ENCODE measurements around the gene UCK2. TPM values are rescaled to one million over a fixed set of nuclear protein-coding genes. Genes with fewer than 3 reads are reported as not detected.

The UCK2 gene
- total RNA-seq, 1 experiment from 2014 or later = 77.9 TPM

DNA sequence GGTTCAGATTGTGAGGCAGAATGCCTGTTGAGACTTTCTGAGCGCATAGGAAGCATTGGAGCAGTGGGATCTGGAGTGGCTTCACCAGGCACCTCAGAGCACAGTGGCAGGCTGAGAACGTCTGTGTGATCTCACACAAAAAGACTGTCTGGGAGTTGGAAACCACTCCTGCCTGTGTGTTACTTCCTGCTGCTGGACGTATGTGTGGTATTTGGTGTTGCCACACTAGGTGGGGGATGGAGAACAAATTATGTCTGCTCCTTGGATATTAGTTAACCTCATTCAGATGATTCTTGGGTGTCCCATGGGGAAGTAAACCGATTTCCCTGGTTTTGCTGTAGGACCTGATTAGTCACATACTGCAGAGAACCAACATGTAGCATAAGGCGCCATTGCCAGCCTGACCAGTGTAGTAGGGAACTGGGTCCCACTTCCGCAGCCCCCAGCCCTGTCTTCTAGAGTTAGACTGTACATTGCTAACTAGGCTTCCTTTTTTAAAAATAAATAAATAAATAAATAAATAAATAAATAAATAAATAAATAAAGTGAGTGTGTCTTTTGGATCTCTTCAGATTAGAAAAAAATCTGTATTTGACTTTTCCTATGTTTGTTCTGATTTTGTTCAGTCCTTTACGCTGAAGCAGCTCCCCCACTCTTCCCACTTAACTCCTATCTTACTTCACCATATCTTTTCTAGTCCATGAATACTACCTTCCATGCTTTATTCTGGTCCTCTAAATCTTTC is 26.9 kb downstream of the UCK2 start:
- H3K18ac ChIP-seq (ENCODE audit: insufficient read length, low read depth, low read length) = no peak overlapping the region
- TF ChIP-seq, protein P1, sequence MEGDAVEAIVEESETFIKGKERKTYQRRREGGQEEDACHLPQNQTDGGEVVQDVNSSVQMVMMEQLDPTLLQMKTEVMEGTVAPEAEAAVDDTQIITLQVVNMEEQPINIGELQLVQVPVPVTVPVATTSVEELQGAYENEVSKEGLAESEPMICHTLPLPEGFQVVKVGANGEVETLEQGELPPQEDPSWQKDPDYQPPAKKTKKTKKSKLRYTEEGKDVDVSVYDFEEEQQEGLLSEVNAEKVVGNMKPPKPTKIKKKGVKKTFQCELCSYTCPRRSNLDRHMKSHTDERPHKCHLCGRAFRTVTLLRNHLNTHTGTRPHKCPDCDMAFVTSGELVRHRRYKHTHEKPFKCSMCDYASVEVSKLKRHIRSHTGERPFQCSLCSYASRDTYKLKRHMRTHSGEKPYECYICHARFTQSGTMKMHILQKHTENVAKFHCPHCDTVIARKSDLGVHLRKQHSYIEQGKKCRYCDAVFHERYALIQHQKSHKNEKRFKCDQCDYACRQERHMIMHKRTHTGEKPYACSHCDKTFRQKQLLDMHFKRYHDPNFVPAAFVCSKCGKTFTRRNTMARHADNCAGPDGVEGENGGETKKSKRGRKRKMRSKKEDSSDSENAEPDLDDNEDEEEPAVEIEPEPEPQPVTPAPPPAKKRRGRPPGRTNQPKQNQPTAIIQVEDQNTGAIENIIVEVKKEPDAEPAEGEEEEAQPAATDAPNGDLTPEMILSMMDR (conservative IDR thresholded peaks at IDR 0.05) = no peak
- no peak overlapping the region for H4K8ac ChIP-seq (replicated peaks; ENCODE audit: insufficient read length, low read depth, low read length)
- H3K14ac ChIP-seq (ENCODE audit: insufficient read depth, low read length) = no peak overlapping the region
- H3K23ac ChIP-seq (ENCODE audit: insufficient read length, low read depth, low read length) = no peak overlapping the region
- no CpG with 5 or more reads among the region's 7 CpGs for WGBS (ENCODE audit: extremely low coverage, insufficient read length, low lambda C conversion rate)
- peaks cover under 1 to 4% (median 3%) of the 10 kb centered on the region in 3 experiments; a peak in 5 of 7 replicates for H3K36me3 Mint-ChIP-seq (ENCODE audit: insufficient read depth in 1 of 3, low read depth in 3 of 3)
- H4K91ac ChIP-seq (ENCODE audit: insufficient read length, low read depth, low read length) = no peak overlapping the region
- no peak overlapping the region for H3K9ac ChIP-seq (ENCODE audit: extremely low read depth, insufficient read length, low read length)
- H3K9me3 Mint-ChIP-seq = no peaks in the 10 kb centered on the region
- H2AFZ ChIP-seq (ENCODE audit: low read length) = no peak overlapping the region
- no peaks in the 10 kb centered on the region for H3K27me3 Mint-ChIP-seq (ENCODE audit: low read depth)
- H3K27me3 ChIP-seq (ENCODE audit: insufficient read depth, low read length) = no peaks in the 10 kb centered on the region
- peaks cover 2% of the 10 kb centered on the region for H4K20me1 ChIP-seq (ENCODE audit: control insufficient read depth, insufficient read depth, insufficient read length)
- peaks cover 18% of the 10 kb centered on the region; the same call in 1 of the 2 replicates for H3K4me1 ChIP-seq (ENCODE audit: insufficient read depth, low read length)
- H2BK5ac ChIP-seq (ENCODE audit: insufficient read length, low read length) = no peak overlapping the region
- no peaks in the 10 kb centered on the region for H3K79me1 ChIP-seq (ENCODE audit: insufficient read depth, low read depth, low read length, poor library complexity, severe bottlenecking)
- H3K23me2 ChIP-seq (ENCODE audit: insufficient read length, low read depth, low read length, poor library complexity, severe bottlenecking) = no peaks in the 10 kb centered on the region
- H2BK12ac ChIP-seq (ENCODE audit: insufficient read length, low read depth, low read length) = no peak overlapping the region
- H4K5ac ChIP-seq (ENCODE audit: insufficient read length, low read depth, low read length) = no peak overlapping the region
- no peak overlapping the region for H2BK120ac ChIP-seq (ENCODE audit: low read depth, low read length, poor library complexity, severe bottlenecking)
- no peak overlapping the region for H2BK15ac ChIP-seq (ENCODE audit: low read depth, low read length)
- H3K9me3 ChIP-seq (ENCODE audit: control insufficient read depth, low read depth, low read length) = no peaks in the 10 kb centered on the region
- no peak overlapping the region for H3T11ph ChIP-seq (ENCODE audit: low read length)
- no peak overlapping the region for H2AK5ac ChIP-seq (ENCODE audit: insufficient read length, low read length)
- no peak overlapping the region for H3K4me3 Mint-ChIP-seq
- no peak overlapping the region for H3K4ac ChIP-seq (ENCODE audit: low read depth, low read length)
- DNase-seq = no peak
- H3K79me2 ChIP-seq (ENCODE audit: insufficient read depth, low read length) = peaks cover 72% of the 10 kb centered on the region; the same call in 1 of the 2 replicates
- no peak overlapping the region for H3K56ac ChIP-seq (ENCODE audit: insufficient read length, low read depth, low read length)
- H3K4me1 Mint-ChIP-seq = peaks cover 76% of the 10 kb centered on the region in 2 experiments
- H2BK20ac ChIP-seq (ENCODE audit: low read depth, low read length, poor library complexity, severe bottlenecking) = no peak overlapping the region
- peak overlapping the region; percentile 44 to 76 (median 65); a peak in 6 of 7 replicates for H3K27ac Mint-ChIP-seq
- no peak overlapping the region for H3K27ac ChIP-seq (ENCODE audit: insufficient read length, low read depth, low read length)
- H3K4me2 ChIP-seq (ENCODE audit: insufficient read depth, insufficient read length, low read length) = no peak overlapping the region
